Stimulated activated CD4-positive, alpha-beta T cell treated with anti-CD3 and anti-CD28 coated beads, Interleukin-2, amount 100 ng/mL, for 24 hours (primary cell): Measurements from ENCODE around the gene CYP19A1.

Experiments used
- DNase-seq, 2 donors: peaks; one replicate each; pipeline ENCODE4 v3.0.0-alpha.2; 2020

Gene CYP19A1

DNA sequence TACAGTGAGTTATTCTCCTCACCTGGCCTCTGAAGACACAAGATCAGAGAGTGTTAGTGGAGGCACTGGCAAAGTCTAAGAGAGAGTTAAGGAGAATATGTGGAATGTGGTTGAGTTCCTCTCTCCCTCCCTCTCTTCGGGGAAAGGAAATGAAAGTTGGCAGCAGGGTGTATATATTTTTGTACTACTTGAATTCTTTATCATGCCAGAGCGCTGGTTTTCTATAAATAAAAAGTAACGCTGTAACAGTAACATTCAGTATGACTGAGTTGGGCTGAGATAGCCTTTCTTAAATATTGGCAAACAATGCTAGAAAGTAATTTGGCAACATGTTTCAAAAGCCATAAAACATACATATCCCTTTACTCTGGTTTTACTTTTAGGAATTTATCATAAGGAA, 166.2 kb downstream of the CYP19A1 start:
- DNase-seq = no peak

DNA sequence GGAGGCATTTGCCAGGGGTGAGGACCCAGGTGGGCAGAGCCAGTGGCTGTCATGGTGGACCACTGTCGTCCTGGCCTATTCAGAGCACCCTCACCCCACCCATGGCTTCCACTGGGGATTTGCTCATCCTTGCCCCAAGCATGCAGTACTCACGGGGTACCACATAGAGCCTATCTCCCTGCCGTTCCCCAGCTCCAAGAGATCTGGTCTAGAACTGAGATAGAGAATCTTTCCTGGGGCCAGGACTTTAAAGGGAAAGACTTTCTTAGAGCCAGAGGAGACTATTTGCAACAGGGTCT, 166.8 kb downstream of the CYP19A1 start:
- DNase-seq = no peak

DNA sequence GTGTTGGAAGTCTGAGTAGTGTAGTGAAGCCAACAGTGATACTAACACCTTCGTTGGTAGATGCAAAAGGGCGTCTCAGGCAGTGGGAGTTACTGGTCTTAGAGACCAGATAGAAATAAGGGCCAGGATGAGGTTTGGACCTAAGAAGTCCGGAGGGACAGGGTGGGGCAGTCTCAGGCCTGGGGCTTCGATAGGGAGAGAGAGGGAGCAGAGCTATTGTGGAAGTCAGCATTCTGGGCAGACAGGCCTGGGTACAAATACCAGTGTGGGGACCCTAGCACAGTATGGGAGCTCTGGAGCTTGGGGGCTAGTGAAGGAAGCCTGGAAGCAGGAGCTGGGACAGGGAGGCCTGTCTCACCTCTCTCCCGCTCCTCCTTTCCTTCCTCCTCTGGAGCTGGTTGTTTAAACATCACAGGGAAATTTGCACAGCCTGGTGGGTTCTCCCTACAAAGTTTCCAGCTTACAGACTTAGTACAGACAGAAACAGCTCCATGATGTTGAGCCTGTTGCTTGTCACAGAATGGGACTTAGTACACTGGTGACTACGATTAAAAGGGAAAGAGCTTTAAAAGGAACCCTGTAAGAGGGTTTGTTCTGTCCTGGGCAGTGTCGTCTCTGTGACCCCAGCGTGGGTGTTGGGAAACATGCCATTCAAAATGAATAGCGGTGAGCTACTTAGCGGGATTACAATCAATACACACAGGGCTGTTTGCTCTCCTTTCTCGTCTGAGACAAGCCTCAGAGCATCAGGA, 167.3 kb downstream of the CYP19A1 start:
- no peak for DNase-seq

DNA sequence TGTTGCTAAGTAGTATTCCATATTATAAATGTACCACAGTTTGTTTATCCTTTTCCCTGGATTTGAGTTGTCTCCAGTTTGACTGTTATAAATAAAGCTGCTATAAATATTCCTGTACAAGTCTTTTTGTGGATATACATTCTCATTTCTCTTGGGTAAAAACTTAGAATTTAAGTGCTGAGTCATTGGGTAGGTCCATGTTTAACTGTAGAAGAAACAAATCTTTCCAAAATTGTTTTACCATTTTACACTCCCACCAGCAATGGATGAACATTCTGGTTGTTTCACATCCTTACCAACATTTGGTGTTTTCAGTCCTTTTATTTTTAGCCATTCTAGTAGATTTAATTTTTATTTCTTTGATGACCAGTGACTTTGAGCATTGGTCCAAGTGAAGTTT, 169.7 kb downstream of the CYP19A1 start:
- DNase-seq = no peak

DNA sequence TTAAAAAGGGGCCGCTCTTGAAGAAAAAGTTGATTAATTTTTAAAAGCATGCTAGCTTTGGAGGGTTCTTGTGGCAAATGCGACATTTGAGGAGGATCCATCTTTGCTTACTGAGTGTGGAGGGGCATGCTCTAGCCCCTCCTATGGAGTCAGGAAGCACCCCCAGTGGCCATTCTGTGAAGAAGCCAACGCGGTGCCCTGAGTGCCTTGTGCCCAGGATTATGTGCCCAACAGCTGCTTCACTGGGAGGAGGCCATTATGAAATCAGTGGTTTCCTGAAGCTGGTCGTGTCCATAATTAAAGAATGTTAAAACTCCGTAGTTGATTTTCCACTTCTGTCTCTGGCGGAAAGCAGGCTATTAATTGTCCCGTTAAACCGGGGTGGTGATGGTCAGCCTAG, 174.6 kb downstream of the CYP19A1 start:
- DNase-seq = no peak

DNA sequence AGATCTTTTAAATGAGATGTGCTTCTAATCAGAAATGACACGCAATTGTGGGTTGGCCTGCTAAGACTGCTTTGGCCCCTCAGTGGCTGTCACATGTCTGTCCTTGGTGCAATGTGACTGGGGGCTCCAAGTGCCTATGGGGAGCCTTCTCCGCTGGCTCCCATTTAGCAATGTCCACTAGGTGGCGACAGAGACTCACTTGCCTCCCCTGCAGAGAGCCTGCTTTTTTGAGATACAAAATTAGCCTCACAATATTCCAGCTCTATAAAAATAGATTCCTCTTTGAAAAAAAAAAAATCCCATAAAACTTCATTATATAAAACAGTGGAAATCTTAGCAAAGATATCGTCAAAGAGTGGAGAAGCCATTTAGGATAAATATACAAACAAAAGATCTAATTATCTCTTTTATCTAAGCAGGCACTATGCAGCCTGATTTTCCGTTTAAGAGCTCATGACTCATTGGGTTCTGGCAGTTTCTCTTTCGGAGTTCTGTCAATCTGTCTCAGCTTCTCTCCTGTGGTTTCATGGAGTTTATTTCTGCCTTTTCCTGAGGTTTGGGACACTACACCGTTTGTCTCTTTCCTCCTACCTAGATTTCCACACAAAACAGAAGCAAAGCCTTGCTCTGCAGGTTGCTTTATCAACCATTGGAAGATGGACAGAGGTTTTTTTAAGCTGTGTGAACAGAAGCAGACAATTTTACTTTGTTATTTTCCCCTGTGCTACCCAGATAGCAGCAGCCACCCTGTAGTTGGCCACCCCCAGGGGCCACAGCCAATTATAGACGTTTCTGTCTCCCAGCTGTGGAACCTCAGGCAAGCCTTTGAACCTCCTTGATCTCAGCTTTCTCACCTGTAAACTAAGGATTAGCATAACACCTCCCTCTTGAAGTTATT, 175.3 kb downstream of the CYP19A1 start:
- DNase-seq = peak; percentile 68 to 70

DNA sequence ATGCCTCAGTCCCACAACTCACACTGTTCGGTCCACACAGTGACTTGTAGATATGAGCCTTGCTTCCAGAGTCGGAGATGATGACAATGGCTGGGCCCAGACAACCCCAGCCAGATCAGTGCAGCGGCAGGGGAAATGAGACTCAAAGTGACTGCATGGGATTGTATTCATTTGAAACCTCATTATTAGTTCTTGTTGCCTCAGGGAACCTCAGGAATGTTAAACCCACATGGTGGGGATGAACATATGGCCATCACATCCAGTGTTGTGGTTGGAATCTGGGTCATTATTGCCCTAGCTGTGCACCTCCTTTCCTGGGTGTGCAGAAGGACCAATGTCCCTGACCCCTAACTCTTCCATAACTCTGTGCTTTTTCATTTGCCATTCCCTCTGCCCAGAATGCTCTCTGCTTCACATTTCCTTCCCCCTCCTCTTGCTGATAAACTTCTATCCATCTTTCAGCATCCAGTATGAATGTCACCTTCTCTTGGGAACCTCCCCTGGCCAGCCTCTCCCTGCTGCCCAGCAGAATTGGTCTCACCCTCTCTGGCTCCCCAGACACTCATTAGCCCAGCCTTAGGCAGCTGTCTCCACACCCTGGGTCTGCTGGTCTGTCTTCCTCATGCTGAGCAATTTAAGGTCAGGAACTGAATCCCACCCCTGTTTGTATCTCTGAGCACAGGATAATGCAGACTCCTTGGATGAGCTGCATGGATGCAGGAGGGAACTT, 176.7 kb downstream of the CYP19A1 start:
- no peak for DNase-seq

DNA sequence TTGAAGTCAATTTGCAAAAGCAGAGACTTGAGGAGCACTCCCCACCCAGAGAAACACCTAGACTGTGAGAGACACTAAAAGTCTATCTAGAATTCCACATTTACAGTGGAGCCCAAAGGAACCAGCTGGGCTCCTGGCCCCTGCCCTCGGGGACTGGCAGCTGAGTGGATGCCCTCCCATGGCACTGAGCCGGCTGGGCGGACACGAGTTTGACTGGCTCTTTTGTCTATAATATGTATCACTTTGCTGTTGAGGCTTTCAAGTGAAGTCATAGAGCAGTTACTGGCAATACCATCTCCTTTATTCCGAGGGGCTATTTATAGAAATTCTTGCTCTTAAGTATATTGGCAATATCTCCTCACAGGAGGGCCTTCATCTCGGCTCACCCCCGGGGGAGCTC, 177.9 kb downstream of the CYP19A1 start:
- no peak for DNase-seq
